CD14-positive monocyte (primary cell): ENCODE data around the gene TVP23C. TPM values are rescaled to one million over a fixed set of nuclear protein-coding genes. Genes with fewer than 3 reads are reported as not detected.

Source experiments
- DNase-seq, 3 donors: peaks; one replicate each; pipeline ENCODE4 v3.0.0-alpha.2; 2011 to 2022
- H2AFZ ChIP-seq: 2 replicates; pipeline ENCODE4 v1.6.0; 2012; ENCODE audit warnings: mild to moderate bottlenecking, low read depth, low read length, inconsistent platforms; ENCODE audit not compliant: insufficient read depth, poor library complexity, severe bottlenecking
- H3K27ac ChIP-seq, 2 donors: 1 replicate in 1 of 2; 2 replicates in 1 of 2; pipeline ENCODE4 v1.5.1; 2012 to 2013; ENCODE audit warnings: low read length in 2 of 2, control low read depth in 1 of 2, inconsistent platforms in 1 of 2, low read depth in 1 of 2, mild to moderate bottlenecking in 1 of 2
- H3K27me3 ChIP-seq, 2 donors: one replicate each; pipeline versions ENCODE4 v1.6.0 to v1.6.1; 2011 to 2013; ENCODE audit warnings: low read length in 2 of 2; ENCODE audit not compliant: control insufficient read depth in 2 of 2, insufficient read depth in 2 of 2
- H3K36me3 ChIP-seq, 2 donors: replicated peaks in 1 of 2; 1 replicate in 1 of 2; 2 replicates in 1 of 2; pipeline versions ENCODE4 v1.5.1 to v1.6.1; 2012 to 2013; ENCODE audit warnings: low read length in 2 of 2, control low read depth in 1 of 2, inconsistent platforms in 1 of 2, mild to moderate bottlenecking in 1 of 2; ENCODE audit not compliant: insufficient read depth in 2 of 2, control insufficient read depth in 1 of 2
- H3K4me1 ChIP-seq, 2 donors: 1 replicate in 1 of 2; 2 replicates in 1 of 2; pipeline versions ENCODE4 v1.5.1 to v1.6.1; 2012 to 2013; ENCODE audit warnings: low read length in 2 of 2, control low read depth in 1 of 2, inconsistent platforms in 1 of 2, mild to moderate bottlenecking in 1 of 2, moderate library complexity in 1 of 2; ENCODE audit not compliant: insufficient read depth in 2 of 2, control insufficient read depth in 1 of 2
- H3K4me2 ChIP-seq: replicated peaks from 2 replicates; pipeline ENCODE3; 2012; ENCODE audit warnings: low read length, moderate library complexity, mild to moderate bottlenecking; ENCODE audit not compliant: poor library complexity, severe bottlenecking; ENCODE audit errors: extremely low read depth
- H3K4me3 ChIP-seq, 3 experiments: fragments of 200-600 bp in 1 of 3; sonication (generic) in 1 of 3; replicated peaks in 1 of 3; 1 replicate in 2 of 3; 2 replicates in 1 of 3; pipeline ENCODE4 v1.5.1; 2011 to 2013; ENCODE audit warnings: low read length in 3 of 3, mild to moderate bottlenecking in 3 of 3, control low read depth in 2 of 3, low read depth in 2 of 3, inconsistent platforms in 1 of 3, moderate library complexity in 1 of 3
- H3K79me2 ChIP-seq: 2 replicates; pipeline ENCODE4 v1.6.0; 2012; ENCODE audit warnings: mild to moderate bottlenecking, control low read depth, inconsistent platforms, low read length, moderate library complexity; ENCODE audit not compliant: insufficient read depth
- H3K9ac ChIP-seq: 2 replicates; pipeline ENCODE4 v1.6.0; 2017; ENCODE audit warnings: low read length, mild to moderate bottlenecking; ENCODE audit not compliant: insufficient read depth, poor library complexity, severe bottlenecking
- H3K9me3 ChIP-seq, 2 donors: replicated peaks in 1 of 2; 1 replicate in 1 of 2; 2 replicates in 1 of 2; pipeline versions ENCODE4 v1.5.1 to v1.6.1; 2012 to 2013; ENCODE audit warnings: low read length in 2 of 2, control low read depth in 1 of 2; ENCODE audit not compliant: control insufficient read depth in 1 of 2, insufficient read depth in 1 of 2
- H4K20me1 ChIP-seq: 2 replicates; pipeline ENCODE4 v1.6.0; 2012; ENCODE audit warnings: mild to moderate bottlenecking, low read length, control low read depth, moderate library complexity; ENCODE audit not compliant: insufficient read depth
- H3K27ac Mint-ChIP-seq, 7 donors: one replicate each; pipeline ENCODE4 v1.8.0; 2020; ENCODE audit warnings: mild to moderate bottlenecking in 7 of 7, mixed read lengths in 7 of 7, moderate library complexity in 6 of 7, inconsistent platforms in 2 of 7
- H3K27me3 Mint-ChIP-seq, 3 donors: one replicate each; pipeline ENCODE4 v1.8.0; 2021 to 2022; ENCODE audit warnings: low read depth in 3 of 3, mild to moderate bottlenecking in 3 of 3, mixed read lengths in 3 of 3, moderate library complexity in 3 of 3, inconsistent platforms in 1 of 3
- H3K36me3 Mint-ChIP-seq, 2 donors: one replicate each; pipeline ENCODE4 v1.8.0; 2020; ENCODE audit warnings: mixed read lengths in 2 of 2, inconsistent platforms in 1 of 2, mild to moderate bottlenecking in 1 of 2
- H3K4me1 Mint-ChIP-seq: one replicate; pipeline ENCODE4 v1.8.0; 2020; ENCODE audit warnings: mild to moderate bottlenecking, mixed read lengths
- H3K4me3 Mint-ChIP-seq, 2 donors: one replicate each; pipeline ENCODE4 v1.8.0; 2020; ENCODE audit warnings: mild to moderate bottlenecking in 2 of 2, mixed read lengths in 2 of 2, moderate library complexity in 1 of 2
- H3K9me3 Mint-ChIP-seq, 7 donors: one replicate each; pipeline ENCODE4 v1.8.0; 2020 to 2022; ENCODE audit warnings: mixed read lengths in 7 of 7, mild to moderate bottlenecking in 6 of 7, moderate library complexity in 6 of 7, inconsistent platforms in 2 of 7
- WGBS: methylation state at CpG from one replicate; pipeline ENCODE4 v1.1.5; 2013; ENCODE audit warnings: missing lambda C conversion rate; ENCODE audit not compliant: insufficient coverage; 5-methylcytosine and 5-hydroxymethylcytosine counted together
- intact Hi-C, 2 donors: fragments of 100-400 bp; cut with micrococcal nuclease; formaldehyde crosslinking; loops; one replicate each; pipeline versions ENCODE4 v1.15.0 to v1.15.1; 2023
- polyA plus RNA-seq, 3 donors: library from polyadenylated mRNA; depleted of rRNA in 1 of 3; unstranded in 2 of 3; stranded (reverse) in 1 of 3; fragments of 300-500 nt in 2 of 3; fragments of >200 nt in 1 of 3; fragmentation: Illumina TruSeq in 2 of 3; gene quantifications; 1 replicate in 2 of 3; 2 replicates in 1 of 3; pipeline ENCODE4 v1.2.3, GENCODE V29; 2012 to 2021
- TF ChIP-seq, protein P1 (sequence below): fragments of 200-600 bp; IDR thresholded peaks from one replicate; pipeline ENCODE4 v1.8.0; 2022; ENCODE audit warnings: antibody characterized with exemption, mild to moderate bottlenecking

Gene TVP23C
- polyA plus RNA-seq, 3 donors, result 0.88 to 3.3 (median 1.4) TPM

DNA sequence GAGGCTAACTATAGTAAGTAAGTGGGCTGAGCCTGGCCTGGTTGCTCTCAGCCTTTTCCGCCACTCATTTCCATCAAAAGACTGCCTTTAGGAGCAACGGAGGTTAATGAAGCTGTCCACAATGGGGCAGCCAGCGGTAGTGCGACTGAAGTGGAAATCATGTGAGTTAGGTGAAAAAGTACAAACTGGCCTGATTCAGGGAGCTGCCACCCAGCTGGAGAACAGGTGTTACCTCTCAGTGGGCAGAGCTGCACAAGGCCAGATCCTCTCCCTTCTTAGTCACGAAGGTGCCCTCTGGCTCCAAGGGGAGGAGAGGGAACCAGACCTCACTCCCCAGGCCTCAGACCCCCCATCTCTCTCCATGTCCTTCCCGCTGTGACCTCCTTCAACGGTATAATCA lies 61.5 kb downstream of the TVP23C start:
- Histone ChIP-seq H3K4me1 (peaks cover 11 to 12% of the 10 kb centered on the region in 2 donors), H2AFZ (no peak overlapping the region), H3K36me3 (no peaks in the 10 kb centered on the region), H3K9me3 (no peaks in the 10 kb centered on the region), H3K79me2 (no peaks in the 10 kb centered on the region), H4K20me1 (no peaks in the 10 kb centered on the region), H3K4me2 (peak overlapping the region; percentile 75), H3K4me3 (peak overlapping the region in 1 of 3 experiments; percentile 70), H3K9ac (no peak overlapping the region), H3K27me3 (no peaks in the 10 kb centered on the region), H3K27ac (no peak overlapping the region)
- H3K27ac Mint-ChIP-seq, result peak overlapping the region in 1 of 7 donors; percentile 58
- H3K4me3 Mint-ChIP-seq, result no peak overlapping the region
- peaks cover 0 to 1% (median 0%) of the 10 kb centered on the region in 7 donors for H3K9me3 Mint-ChIP-seq
- H3K36me3 Mint-ChIP-seq, result peaks cover 0 to 4% of the 10 kb centered on the region in 2 donors
- peaks cover 8% of the 10 kb centered on the region for H3K4me1 Mint-ChIP-seq
- 100% methylated on average over 4 of the region's 7 CpGs for WGBS
- TF ChIP-seq, protein P1, sequence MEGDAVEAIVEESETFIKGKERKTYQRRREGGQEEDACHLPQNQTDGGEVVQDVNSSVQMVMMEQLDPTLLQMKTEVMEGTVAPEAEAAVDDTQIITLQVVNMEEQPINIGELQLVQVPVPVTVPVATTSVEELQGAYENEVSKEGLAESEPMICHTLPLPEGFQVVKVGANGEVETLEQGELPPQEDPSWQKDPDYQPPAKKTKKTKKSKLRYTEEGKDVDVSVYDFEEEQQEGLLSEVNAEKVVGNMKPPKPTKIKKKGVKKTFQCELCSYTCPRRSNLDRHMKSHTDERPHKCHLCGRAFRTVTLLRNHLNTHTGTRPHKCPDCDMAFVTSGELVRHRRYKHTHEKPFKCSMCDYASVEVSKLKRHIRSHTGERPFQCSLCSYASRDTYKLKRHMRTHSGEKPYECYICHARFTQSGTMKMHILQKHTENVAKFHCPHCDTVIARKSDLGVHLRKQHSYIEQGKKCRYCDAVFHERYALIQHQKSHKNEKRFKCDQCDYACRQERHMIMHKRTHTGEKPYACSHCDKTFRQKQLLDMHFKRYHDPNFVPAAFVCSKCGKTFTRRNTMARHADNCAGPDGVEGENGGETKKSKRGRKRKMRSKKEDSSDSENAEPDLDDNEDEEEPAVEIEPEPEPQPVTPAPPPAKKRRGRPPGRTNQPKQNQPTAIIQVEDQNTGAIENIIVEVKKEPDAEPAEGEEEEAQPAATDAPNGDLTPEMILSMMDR, result no peak
- intact Hi-C loops, result loop anchor here in 1 of 2 donors (5.0 kb wide), 1 partner anchor 239 kb away; no protein-coding TSS in a partner anchor
- DNase-seq, result no peak
- H3K27me3 Mint-ChIP-seq, result peaks cover 0 to 7% (median 0%) of the 10 kb centered on the region in 3 donors

DNA sequence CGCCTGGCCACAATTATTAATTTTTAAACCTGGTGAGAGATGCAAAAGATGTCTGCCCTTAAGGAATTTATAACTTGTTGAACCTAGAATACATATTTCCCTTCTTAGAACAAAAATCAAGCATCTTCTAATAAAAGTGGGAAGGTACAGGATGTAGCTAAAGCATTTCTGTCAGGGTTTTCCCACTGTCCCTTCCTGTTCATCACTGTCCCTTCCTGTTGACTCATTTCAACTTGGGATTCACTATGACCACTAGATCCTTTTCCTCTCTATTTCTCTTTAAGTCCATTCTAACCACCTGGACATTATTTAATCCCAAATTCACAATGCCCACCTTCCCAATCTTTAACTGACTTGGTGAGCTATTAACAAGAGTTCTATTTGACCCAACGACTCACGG lies 62.0 kb downstream of the TVP23C start:
- H3K9ac ChIP-seq, result no peak overlapping the region
- no peaks in the 10 kb centered on the region for H3K27me3 ChIP-seq
- H3K79me2 ChIP-seq, result no peaks in the 10 kb centered on the region
- Mint-ChIP-seq H3K27me3 (peaks cover 0 to 7% (median 0%) of the 10 kb centered on the region in 3 donors), H3K9me3 (peaks cover 0 to 1% (median 0%) of the 10 kb centered on the region in 7 donors), H3K36me3 (peaks cover 0 to 4% of the 10 kb centered on the region in 2 donors), H3K4me3 (no peak overlapping the region), H3K27ac (peak overlapping the region in 1 of 7 donors; percentile 58), H3K4me1 (peaks cover 8% of the 10 kb centered on the region)
- no peaks in the 10 kb centered on the region for H3K9me3 ChIP-seq
- H3K27ac ChIP-seq, result no peak overlapping the region
- H3K4me2 ChIP-seq, result no peak overlapping the region
- H3K4me1 ChIP-seq, result peaks cover 11 to 12% of the 10 kb centered on the region in 2 donors
- no peak overlapping the region for H3K4me3 ChIP-seq
- no peaks in the 10 kb centered on the region for H3K36me3 ChIP-seq
- WGBS, result 100% methylated on average over 1 of the region's 3 CpGs
- intact Hi-C loops, result loop anchor here in 1 of 2 donors (5.0 kb wide), 1 partner anchor 239 kb away; no protein-coding TSS in a partner anchor
- no peak for DNase-seq
- H2AFZ ChIP-seq, result no peak overlapping the region
- H4K20me1 ChIP-seq, result no peaks in the 10 kb centered on the region
- TF ChIP-seq, protein P1, result no peak
